ENCODE data around the gene TMEM140.
A peak's percentile ranks its signal among the peaks of the same experiment; 100 is the strongest.
"Not testable (repeated sequence)": the region's sequence is repeated elsewhere in the genome, so short reads cannot be mapped to it uniquely, and the experiment has no call there.

Gene TMEM140

DNA sequence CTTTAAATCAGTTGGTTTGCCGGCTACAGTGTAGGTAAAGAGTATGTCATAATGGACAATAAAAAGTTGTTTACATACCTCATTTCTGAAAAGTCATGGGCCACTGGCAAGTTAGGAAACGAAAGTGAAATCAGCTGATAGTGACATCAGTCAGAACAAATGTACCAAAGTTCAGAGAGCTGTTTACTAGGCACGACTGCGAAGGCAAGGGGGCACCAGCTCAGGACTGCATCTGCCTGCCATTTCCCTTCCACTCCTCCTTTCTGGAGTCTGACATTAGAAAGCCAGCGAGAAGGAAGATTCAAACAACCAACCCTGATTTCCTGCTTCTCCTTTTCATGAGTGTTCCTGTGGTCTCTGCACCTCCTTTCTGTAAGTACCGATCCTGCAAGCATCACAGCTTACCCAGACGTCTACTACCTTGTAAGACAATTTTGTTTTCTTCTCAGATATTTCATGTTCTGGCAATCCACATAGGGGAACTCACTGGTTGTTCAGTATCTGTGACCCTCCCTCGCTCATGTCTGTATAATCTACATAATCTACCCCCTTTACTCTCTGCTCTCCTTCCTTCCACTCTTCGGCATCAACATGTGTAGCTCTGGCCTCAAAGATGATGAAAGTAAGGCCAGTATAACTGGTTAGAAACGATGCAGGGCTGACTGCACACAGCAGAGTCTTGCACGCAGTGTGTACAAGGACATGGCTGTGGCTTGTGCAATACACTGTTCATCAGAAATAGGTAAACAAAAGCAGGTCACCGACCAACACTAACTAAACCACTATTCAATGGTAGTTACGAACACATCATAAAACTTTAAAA, at the start of gene TMEM140:
Gene TMEM140, plus strand, starts transcription at position 174 of the 823 bp plus-strand sequence. CDS start 16,370 bp downstream, outside the sequence.
- intact Hi-C loops (cut with DNase I): no loop called here
- DNase-seq: peak in 24 of 42 donors; percentile 21 to 83 (median 54)

DNA sequence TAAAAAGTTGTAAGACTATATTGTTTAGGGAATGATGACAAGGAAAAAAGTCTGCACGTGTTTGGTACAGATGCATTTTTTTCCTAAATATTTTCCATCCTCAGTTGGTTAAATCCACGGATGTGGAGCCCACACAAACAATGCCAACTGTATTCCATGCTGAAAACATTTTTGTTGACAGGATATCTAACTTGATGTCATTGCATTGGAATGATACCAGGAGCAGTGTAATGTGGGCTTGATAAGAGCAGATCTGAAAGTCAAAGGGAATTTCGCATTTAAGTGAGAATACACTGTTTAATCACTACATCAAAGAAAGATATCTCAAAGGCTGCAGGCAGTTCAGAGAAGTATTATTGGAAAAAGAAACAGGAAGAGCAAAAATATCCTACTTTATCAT, 49.5 kb upstream of the TMEM140 start:
- intact Hi-C loops (cut with DNase I): no loop called here
- DNase-seq: no peak

DNA sequence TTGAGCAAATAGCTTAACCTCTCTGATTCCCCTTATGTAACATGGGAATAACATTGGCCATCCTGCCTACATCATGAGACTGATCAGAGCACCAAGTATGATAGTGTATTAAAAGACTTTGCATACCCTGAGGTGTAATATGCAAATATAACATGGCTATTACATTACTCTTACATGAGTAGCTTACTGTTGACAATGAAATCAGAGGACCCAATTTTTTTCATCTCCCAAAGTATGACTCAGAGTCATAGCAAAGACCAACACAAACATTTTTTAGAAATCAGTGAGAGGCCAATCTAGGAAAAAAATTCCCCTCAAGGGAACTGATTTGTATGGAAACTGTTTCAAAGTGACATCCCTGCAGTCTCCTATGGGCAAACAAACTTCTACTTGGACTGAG, 47.0 kb upstream of the TMEM140 start:
- intact Hi-C loops (cut with DNase I): no loop called here
- DNase-seq: no peak

GRCh38 chr7:135102372-135102771, 45.5 kb upstream of the TMEM140 start:
- intact Hi-C loops (cut with DNase I): no loop called here

DNA sequence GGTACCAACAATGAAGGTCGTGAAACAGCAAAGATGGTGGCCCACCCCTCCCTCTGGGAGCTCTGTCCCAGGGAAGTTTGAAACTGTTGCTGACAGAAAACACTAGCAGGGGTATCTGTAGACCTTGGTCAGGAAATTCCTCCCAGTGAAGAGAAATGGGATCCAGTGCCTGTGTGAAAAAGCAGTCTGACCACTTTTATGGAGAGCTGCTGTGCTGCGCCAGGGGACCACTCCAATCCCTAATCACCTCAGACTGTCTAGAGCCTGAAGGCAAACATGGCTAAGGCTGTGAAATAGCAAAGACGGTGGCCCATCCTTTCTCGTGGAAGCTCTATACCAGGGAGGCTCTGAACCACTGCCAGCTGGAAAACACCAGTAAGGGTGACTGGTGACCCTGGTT, 38.3 kb upstream of the TMEM140 start:
- no peak for DNase-seq
- intact Hi-C loops (cut with DNase I): no loop called here

More at GRCh38 chr7:135102372-135102771, 45.5 kb upstream of the TMEM140 start:
- DNase-seq: no peak

DNA sequence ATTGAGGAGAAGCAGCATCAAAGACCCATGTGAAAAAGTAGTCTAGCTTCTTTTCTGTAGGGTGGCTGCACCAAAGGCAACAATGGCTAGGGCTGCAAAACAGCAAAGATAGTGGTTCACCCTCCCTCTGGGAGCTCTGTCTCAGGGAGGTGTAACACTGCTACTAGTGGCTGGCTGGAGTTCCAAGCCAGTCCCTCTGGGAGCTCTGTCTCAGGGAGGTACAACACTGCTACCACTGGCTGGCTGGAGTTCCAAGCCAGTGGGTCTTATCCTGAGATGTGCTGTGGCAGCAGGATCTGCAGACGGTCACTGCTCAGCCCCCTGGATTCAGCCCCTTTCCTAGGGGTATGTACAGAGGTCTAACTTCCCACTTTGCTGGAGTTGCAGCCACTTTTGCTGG, 37.9 kb upstream of the TMEM140 start:
- intact Hi-C loops (cut with DNase I): no loop called here
- no peak for DNase-seq

GRCh38 chr7:135111379-135111778, 36.5 kb upstream of the TMEM140 start:
- intact Hi-C loops (cut with DNase I): no loop called here

GRCh38 chr7:135114622-135115021, 33.2 kb upstream of the TMEM140 start:
- intact Hi-C loops (cut with DNase I): no loop called here
- no peak for DNase-seq

More at GRCh38 chr7:135111379-135111778, 36.5 kb upstream of the TMEM140 start:
- no peak for DNase-seq

DNA sequence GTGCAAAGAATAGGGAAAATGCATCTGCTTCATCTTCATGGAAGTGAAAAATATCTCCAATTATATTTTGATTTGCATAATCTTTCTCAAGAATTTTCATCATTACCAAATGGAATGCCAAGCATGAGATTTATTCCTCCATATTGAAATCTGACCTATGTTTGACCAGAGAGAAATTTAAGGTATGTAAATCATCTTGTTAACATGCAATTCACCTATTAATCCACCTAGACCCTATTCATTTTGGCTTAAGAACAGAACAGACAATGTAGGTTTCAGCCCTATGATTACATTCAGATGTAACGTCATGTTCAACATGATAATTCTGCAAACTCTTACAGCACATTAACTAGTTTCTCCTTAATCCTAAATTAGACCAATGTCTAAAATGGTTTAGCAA, 30.8 kb upstream of the TMEM140 start:
- DNase-seq: no peak
- intact Hi-C loops (cut with DNase I): no loop called here

DNA sequence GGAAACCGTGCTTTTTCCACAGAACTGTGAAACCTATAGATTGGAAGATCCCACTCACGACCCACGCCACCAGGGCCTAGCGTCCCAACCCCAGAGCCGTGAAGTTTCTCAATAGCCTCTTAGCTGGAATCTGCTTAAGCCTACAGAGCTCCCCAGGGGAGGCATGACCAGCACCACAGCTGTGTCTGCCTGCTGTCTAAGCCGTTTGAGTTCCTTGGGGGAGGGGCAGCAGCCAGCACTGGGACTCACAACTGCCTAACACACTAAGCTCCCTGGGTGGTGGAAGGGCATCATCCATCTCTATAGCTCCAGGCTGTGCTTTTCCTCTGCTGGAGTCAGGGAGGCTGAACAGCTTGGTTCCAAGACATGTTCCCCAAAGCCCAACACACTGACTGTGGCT, 26.0 kb upstream of the TMEM140 start:
- DNase-seq: peak in 1 of 42 donors; percentile 19
- intact Hi-C loops (cut with DNase I): no loop called here

DNA sequence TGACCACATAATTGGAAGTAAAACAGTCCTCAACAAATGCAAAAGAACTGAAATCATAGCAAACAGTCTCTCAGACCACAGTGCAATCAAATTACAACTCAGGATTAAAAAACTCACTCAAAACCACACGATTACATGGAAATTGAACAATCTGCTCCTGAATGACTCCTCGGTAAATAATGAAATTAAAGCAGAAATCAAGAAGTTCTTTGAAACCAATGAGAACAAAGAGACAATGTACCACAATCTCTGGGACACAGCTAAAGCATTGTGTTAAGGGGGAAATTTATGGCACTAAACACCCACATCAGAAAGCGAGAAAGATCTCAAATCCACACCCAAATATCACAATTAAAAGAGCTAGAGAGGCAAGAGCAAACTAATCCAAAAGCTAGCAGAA, 23.2 kb upstream of the TMEM140 start:
- intact Hi-C loops (cut with DNase I): not testable (repeated sequence)
- DNase-seq: peak in 1 of 42 donors; percentile 16

- no peak for DNase-seq
- intact Hi-C loops (cut with DNase I): no loop called here
Observed at GRCh38 chr7:135128931-135129330, 18.9 kb upstream of the TMEM140 start.

DNA sequence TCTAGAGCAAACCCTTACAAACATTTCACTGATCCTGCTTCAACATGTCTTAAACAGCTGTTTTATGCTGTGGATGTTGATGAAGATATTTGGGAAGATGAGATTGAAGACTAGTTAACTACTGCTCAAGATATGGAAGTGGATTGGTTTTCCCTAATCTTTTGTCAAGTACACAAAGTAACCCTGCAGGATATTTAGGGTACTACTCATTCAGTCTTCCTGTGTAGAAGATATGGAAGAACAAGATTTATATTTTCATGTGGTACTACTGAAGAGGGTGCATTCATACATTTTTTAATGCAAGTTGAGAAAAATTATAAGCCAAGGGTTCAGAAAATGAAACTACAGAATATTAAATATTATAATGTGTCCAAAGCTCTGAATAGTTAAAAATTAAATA, 18.3 kb upstream of the TMEM140 start:
- DNase-seq: no peak
- intact Hi-C loops (cut with DNase I): no loop called here

DNA sequence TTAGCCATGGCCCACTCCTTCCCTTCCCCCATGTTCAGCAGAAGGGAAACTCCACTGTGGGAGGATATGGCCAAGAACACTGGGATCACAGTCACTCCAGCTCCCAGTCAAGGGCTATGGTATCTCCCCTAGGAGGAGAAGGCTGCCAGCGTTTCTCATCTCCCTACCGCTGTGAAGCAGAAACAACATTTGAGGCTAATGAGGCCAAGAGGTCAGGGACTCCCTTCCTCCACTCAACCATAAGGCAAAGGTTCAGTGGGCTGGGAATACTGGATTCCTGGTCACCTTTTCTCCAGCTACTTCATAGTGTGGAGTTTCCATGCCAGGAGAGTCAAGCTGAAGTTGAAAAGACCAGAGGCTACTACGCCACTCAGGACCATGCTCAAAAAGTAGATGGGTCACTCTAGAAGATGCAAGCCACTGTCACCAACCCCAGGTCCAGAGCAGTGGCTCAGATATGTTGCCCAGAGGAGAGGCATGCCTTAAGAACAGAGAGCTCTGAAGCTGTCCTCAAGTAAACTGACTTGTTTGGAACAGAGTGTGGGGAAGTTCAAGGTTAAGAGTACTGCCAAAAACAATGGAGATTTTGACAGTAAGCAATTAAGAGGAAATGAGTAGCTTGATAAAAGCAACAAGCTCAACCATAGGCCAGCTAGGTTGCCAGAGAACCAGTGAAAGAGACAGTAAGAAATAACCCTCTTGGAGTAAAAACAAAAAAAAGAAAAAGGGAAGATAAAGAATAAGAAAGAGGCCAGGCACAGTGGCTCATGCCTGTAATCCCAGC, 3.8 kb upstream of the TMEM140 start:
- DNase-seq: no peak
- intact Hi-C loops (cut with DNase I): no loop called here

DNA sequence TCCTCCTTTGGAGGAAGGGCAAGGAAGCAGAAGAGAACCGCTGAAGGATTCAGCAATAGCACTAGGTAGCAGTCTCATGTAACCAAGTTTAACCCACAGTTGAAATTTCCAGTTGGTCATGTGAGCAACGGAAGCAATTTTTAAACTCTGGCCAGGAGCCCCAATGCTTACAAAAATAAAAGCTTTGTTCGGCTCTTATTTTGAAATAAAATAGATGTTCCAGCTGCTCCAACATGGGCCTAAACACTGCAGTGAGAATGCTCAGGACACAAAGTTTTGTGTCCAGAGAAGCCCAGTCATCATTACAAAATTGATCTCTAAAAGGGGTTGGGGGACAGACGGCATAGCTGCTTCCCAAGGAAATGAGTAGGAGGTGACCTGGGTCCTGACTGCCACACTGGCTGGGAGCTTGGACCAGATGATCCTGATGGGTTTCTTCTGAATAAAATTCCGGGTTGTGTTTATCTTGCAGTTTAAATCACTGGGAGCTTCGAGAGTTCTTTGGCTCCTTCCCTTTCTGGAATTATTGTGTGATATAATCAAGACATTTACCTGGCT, 452 bp upstream of the TMEM140 start:
- intact Hi-C loops (cut with DNase I): no loop called here
- DNase-seq: no peak

DNA sequence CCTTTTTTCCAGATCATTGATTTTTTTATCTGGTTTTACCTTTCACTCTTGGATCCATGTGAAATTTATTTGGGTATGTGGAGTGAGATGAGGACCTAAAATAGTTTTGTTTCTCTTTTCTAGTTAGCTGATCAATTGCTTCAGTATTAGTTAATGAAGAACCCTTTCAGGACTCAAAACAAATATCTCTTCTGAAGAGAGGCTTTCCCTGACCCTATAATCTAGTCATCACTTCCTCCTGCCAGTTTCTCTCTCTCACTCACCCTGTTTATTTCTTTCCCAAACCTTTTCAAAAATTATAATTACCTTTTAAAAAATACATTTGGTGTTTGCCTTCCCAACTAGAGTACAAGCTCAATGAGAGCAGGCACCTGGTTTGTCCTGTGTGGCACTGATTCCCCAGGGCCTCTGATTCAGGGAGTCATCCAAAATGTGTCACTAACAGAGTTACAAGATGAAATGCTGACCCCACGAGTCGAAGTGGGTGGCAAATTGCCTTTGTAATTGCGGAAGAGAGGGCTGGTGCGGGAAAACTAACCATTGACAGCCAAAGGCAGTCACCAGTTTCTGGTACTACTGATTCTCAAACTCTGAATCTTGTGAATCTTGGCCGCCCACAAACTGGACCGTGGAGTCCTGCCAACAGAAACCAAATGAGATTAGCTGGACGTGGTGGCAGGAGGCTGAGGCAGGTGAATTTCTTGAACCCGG, 2.4 kb downstream of the TMEM140 start:
- intact Hi-C loops (cut with DNase I): no loop called here
- no peak for DNase-seq

DNA sequence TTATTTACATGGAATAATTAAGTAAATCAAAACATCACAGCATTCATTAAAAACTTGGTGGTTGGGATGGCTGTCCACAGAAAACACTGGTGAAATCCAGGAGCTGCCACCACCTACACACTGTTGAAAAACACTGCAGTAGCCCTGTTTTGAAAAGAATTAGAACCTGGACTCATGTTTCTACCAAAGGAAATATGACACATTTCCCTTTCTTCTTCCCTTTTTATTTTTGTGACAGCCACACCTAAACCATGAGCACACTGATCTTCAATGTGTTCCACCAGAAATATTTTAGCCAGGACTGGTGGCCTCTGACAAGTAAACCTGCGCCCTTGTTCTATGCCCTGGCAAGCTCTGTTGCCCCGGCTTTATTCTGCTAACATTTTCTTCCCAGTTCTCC, 3.3 kb downstream of the TMEM140 start:
- DNase-seq: no peak
- intact Hi-C loops (cut with DNase I): no loop called here

DNA sequence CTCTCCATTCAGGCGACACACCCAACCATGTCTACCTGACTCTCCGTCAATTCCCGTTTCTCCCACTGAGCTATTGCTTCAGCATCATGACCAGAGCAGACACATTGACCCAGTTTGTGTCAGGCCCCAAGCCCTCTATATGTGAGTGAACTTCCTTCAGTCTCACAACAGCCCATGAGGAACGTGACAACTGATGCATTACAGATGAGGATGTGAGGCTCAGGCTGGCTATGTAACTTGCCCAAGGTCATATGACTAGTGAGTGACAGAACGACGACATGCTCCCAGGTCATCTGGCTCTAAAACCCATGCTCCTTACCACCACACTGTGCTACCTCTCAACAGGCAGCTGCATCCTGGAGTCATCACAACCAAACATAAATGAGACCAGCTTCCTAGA, 3.7 kb downstream of the TMEM140 start:
- no peak for DNase-seq
- intact Hi-C loops (cut with DNase I): no loop called here

GRCh38 chr7:135152442-135152841, 4.6 kb downstream of the TMEM140 start:
- intact Hi-C loops (cut with DNase I): no loop called here
- DNase-seq: no peak

DNA sequence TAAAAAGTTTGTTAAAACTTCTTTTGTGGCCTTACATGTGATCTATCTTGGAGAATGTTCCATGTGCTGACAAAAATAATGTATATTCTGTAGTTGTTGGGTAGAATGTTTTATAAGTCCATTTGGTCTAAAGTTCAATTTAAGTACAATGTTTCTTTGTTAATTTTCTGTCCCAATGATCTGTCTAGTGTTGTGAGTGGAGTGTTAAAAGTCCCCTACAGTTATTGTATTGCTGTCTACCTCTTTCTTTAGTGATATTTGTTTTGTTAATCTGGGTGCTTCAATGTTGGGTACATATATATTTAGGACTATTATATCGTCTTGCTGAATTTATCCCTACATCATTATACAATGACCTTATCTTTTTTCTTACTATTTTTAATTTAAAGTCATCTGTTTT, 6.9 kb downstream of the TMEM140 start:
- intact Hi-C loops (cut with DNase I): no loop called here
- no peak for DNase-seq

All from head of caudate nucleus (tissue), 42 donors.